Stomach (tissue), 4 donors: ENCODE data around the gene CIDEB.

Source experiments
- EP300 ChIP-seq: sonication (generic); formaldehyde crosslinking; IDR thresholded peaks from one replicate; pipeline ENCODE4 v1.6.1; 2017; ENCODE audit warnings: antibody characterized with exemption
- TF ChIP-seq, protein P1 (sequence below), 7 experiments: fragments of 450-650 bp in 4 of 7; fragments of 200-600 bp in 3 of 7; sonication (generic) in 3 of 7; IDR thresholded peaks; one replicate each; pipeline ENCODE4 v1.5.1; 2016 to 2019; ENCODE audit warnings: antibody characterized with exemption in 7 of 7, control low read depth in 2 of 7, mild to moderate bottlenecking in 1 of 7

DNA sequence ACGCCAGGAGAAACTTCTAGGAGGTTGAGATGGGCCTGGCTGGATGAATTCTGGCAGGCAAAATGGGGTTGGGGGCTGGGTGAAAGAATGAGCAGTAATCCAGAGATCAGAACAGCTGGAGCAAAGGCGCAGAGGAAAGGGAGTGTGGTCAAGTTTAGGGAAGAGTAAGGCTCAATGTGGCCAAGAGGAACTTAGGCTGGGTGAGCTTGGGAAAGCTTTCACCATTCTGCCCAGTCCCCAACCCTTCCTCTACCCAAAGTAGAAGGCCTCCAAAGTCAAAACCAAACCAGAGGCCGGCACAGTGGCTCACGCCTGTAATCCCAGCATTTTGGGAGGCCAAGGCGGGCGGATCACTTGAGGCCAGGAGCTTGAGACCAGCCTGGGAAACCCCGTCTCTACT, 26.1 kb downstream of the CIDEB start:
- TF ChIP-seq, protein P1, sequence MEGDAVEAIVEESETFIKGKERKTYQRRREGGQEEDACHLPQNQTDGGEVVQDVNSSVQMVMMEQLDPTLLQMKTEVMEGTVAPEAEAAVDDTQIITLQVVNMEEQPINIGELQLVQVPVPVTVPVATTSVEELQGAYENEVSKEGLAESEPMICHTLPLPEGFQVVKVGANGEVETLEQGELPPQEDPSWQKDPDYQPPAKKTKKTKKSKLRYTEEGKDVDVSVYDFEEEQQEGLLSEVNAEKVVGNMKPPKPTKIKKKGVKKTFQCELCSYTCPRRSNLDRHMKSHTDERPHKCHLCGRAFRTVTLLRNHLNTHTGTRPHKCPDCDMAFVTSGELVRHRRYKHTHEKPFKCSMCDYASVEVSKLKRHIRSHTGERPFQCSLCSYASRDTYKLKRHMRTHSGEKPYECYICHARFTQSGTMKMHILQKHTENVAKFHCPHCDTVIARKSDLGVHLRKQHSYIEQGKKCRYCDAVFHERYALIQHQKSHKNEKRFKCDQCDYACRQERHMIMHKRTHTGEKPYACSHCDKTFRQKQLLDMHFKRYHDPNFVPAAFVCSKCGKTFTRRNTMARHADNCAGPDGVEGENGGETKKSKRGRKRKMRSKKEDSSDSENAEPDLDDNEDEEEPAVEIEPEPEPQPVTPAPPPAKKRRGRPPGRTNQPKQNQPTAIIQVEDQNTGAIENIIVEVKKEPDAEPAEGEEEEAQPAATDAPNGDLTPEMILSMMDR (IDR thresholded peaks at IDR 0.05): no peak
- TF ChIP-seq EP300: no peak
